Mucosa of descending colon (tissue), 3 donors: Measurements from ENCODE around the gene UNCX. TPM values are rescaled to one million over a fixed set of nuclear protein-coding genes. Genes with fewer than 3 reads are reported as not detected.
A peak's percentile ranks its signal among the peaks of the same experiment; 100 is the strongest.

Experiments used
- ATAC-seq: fragments of 200-7000 bp; cut with Tn5 transposase; one replicate; pipeline ENCODE4 v1.9.1; 2020; ENCODE audit warnings: mild to moderate bottlenecking, moderate library complexity
- DNase-seq, 3 donors: peaks; one replicate each; pipeline ENCODE4 v3.0.0-alpha.2; 2020
- H3K36me3 ChIP-seq: fragments of 200-600 bp; one replicate; pipeline ENCODE4 v1.8.0; 2021; ENCODE audit warnings: low read depth, mild to moderate bottlenecking
- H3K4me1 ChIP-seq: fragments of 200-600 bp; one replicate; pipeline ENCODE4 v1.8.0; 2021; ENCODE audit warnings: low read depth, mild to moderate bottlenecking
- H3K4me3 ChIP-seq: fragments of 200-600 bp; one replicate; pipeline ENCODE4 v1.8.0; 2021; ENCODE audit warnings: mild to moderate bottlenecking
- H3K9me3 ChIP-seq: fragments of 200-600 bp; one replicate; pipeline ENCODE4 v1.8.0; 2021; ENCODE audit warnings: mild to moderate bottlenecking
- intact Hi-C, 2 donors: fragments of 100-400 bp; cut with DNase I in 1 of 2; cut with micrococcal nuclease in 1 of 2; formaldehyde crosslinking; loops; one replicate each; pipeline versions ENCODE4 v1.11.0 to v1.11.1; 2022; cut with DNase I, micrococcal nuclease
- long read RNA-seq, 2 donors: library from polyadenylated mRNA; unstranded; transcript quantifications; one replicate each; pipeline ENCODE4 v2.0.0, GENCODE V29; 2019 to 2021
- total RNA-seq, 3 donors: library from RNA; stranded (reverse); fragmentation: NEBNext Ultra II Directional in 2 of 3; extraction: Animal tissue kit (Norgen Biotek cat#: 25700) in 2 of 3; gene quantifications; one replicate each; pipeline versions ENCODE4 v1.2.1 to v1.2.4, GENCODE V29; 2021 to 2023
- TF ChIP-seq, protein P1 (sequence below): fragments of 200-600 bp; IDR thresholded peaks from one replicate; pipeline ENCODE4 v1.8.0; 2022; ENCODE audit warnings: antibody characterized with exemption, mild to moderate bottlenecking
- donor health status: DM: no; HTN: no; CAD: no; lungs with moderate emphysema.
- donor health status: DM: no; HTN: no; CAD: no.
- donor health status: DM: no; HTN: yes; CAD: no.

UNCX gene
- total RNA-seq: not detected
- long read RNA-seq, donor 1: 0 reads
- long read RNA-seq, donor 2: 0 reads

DNA sequence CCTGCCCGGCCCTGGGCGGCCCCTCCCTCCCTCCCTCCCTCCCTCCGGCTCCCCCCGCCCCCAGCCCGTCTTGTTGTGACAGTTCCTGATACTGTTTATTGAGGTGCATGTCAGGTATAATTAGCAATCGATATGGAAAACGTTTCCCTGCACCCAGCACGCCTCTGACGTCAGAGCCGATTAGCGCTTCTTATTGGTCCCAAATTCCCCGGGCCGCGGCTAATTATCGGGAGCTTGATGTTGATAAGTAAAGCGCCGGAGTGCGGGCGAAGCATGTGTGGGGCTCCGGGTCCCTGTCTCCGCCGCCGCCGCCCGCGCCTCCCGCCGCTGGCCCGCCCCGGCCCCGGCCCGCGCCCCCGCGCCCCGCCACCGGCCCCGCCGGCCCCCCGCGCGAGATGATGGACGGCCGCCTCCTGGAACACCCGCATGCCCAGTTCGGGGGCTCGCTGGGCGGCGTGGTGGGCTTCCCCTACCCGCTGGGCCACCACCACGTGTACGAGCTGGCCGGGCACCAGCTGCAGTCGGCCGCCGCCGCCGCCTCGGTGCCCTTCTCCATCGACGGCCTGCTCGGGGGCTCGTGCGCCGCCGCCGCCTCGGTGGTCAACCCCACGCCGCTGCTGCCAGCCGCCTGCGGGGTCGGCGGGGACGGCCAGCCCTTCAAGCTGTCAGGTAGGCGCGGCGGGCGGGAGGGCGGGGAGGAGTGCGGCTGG, at the start of gene UNCX:
Gene UNCX (plus strand): TSS at position 250 of the 710 bp plus-strand sequence. CDS start 146 bp downstream, at position 396.
- no peaks in the 10 kb centered on the region for H3K9me3 ChIP-seq
- no peak within 1 kb of the TSS for H3K4me3 ChIP-seq
- TF ChIP-seq, protein P1, sequence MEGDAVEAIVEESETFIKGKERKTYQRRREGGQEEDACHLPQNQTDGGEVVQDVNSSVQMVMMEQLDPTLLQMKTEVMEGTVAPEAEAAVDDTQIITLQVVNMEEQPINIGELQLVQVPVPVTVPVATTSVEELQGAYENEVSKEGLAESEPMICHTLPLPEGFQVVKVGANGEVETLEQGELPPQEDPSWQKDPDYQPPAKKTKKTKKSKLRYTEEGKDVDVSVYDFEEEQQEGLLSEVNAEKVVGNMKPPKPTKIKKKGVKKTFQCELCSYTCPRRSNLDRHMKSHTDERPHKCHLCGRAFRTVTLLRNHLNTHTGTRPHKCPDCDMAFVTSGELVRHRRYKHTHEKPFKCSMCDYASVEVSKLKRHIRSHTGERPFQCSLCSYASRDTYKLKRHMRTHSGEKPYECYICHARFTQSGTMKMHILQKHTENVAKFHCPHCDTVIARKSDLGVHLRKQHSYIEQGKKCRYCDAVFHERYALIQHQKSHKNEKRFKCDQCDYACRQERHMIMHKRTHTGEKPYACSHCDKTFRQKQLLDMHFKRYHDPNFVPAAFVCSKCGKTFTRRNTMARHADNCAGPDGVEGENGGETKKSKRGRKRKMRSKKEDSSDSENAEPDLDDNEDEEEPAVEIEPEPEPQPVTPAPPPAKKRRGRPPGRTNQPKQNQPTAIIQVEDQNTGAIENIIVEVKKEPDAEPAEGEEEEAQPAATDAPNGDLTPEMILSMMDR: no peak
- DNase-seq: peak in 1 of 3 donors; percentile 7
- intact Hi-C loops: loop anchor here in 1 of 2 donors (10.0 kb wide), 1 partner anchor 172 kb away; no protein-coding TSS in a partner anchor
- peaks cover 2% of the 10 kb centered on the region for H3K4me1 ChIP-seq
- ATAC-seq: no peak
- H3K36me3 ChIP-seq: no peaks in the 10 kb centered on the region

DNA sequence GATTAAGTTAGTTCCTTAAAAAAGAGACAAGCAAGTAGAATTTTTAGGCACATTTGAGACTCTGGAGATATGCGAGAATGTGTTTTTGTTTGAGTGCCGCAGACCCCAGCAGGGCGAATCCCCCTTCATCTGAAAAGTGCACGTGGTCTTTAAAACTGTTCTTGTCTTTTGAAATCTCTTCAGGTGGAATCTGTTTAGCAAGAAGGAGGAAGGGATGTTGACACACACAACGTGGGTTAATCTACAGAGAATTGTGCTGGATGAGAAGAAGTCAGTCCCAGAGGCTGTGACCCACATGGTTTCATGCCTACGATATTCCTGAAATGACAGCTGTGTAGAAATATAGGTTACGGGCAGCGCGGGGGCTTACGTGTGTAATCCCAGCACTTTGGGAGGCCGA, 45.5 kb upstream of the UNCX start:
- intact Hi-C loops: no loop called here
- H3K4me3 ChIP-seq: no peak overlapping the region
- ATAC-seq: no peak
- DNase-seq: no peak
- no peaks in the 10 kb centered on the region for H3K9me3 ChIP-seq
- TF ChIP-seq, protein P1: no peak
- no peaks in the 10 kb centered on the region for H3K36me3 ChIP-seq
- no peaks in the 10 kb centered on the region for H3K4me1 ChIP-seq

- no peak for DNase-seq
Observed at GRCh38 chr7:1188720-1189294, 43.9 kb upstream of the UNCX start.

GRCh38 chr7:1189986-1190772, 42.5 kb upstream of the UNCX start:
- no peak overlapping the region for H3K4me3 ChIP-seq
- TF ChIP-seq, protein P1: no peak
- no peaks in the 10 kb centered on the region for H3K4me1 ChIP-seq
- intact Hi-C loops: no loop called here
- no peaks in the 10 kb centered on the region for H3K9me3 ChIP-seq
- ATAC-seq: no peak
- H3K36me3 ChIP-seq: no peaks in the 10 kb centered on the region
- no peak for DNase-seq

More at GRCh38 chr7:1188720-1189294, 43.9 kb upstream of the UNCX start:
- H3K4me3 ChIP-seq: no peak overlapping the region
- no peaks in the 10 kb centered on the region for H3K4me1 ChIP-seq
- ATAC-seq: no peak
- H3K36me3 ChIP-seq: no peaks in the 10 kb centered on the region
- H3K9me3 ChIP-seq: no peaks in the 10 kb centered on the region
- intact Hi-C loops: no loop called here
- TF ChIP-seq, protein P1: no peak

DNA sequence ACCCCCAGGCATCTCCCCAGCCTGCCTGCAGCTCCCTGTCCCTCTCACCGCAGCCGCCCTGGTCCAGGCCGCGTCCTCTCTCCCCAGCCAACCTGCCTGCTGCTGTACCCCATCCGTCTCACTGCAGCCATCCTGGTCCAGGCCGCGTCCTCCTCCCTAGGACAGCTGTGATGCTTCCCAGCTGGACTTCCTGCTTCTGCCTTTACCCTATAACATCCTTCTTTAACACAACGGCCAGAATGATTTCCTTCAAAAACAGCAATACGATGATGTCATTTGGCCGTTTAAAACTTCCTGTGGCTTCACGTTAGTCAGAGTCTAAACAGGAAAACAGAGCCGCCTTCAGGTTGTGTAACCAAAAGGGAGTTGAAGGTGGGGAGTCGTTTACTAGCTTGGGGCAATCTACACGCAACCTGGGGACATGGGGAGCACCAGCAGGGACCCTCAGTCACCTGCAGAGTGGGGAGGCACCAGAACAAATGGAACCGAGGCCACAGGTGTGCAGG, 40.4 kb upstream of the UNCX start:
- Histone ChIP-seq H3K36me3 (no peaks in the 10 kb centered on the region), H3K4me1 (no peaks in the 10 kb centered on the region), H3K9me3 (no peaks in the 10 kb centered on the region), H3K4me3 (no peak overlapping the region)
- ATAC-seq (peak; percentile 45), DNase-seq (no peak)
- TF ChIP-seq, protein P1: no peak
- intact Hi-C loops: no loop called here
